HepG2 (cell line): ENCODE measurements around the gene CAND1. TPM values are rescaled to one million over a fixed set of nuclear protein-coding genes. Genes with fewer than 3 reads are reported as not detected.

Experiments used
- ATAC-seq: fragments of 200-7000 bp; cut with Tn5 transposase; 3 replicates; pipeline ENCODE4 v1.9.1; 2020; ENCODE audit warnings: mild to moderate bottlenecking, moderate library complexity
- BruUV-seq: library from RNA; stranded (reverse); fragments of 400-500 nt; replicated peaks from 2 replicates; lab custom pipeline; 2021; lab: Mats Ljungman, UMichigan
- CTCF ChIA-PET: fragments of 300-600 bp; formaldehyde crosslinking; extraction: SDS; loops from one replicate; lab custom pipeline; 2021; ENCODE audit warnings: low total read pairs, inconsistent platforms, low intra/inter-chr PET ratio; lab: Yijun Ruan, JAX
- POLR2A ChIA-PET: fragments of 350-600 bp; sonication (Branson Sonifier 250); formaldehyde crosslinking; loops from one replicate; lab custom pipeline; 2020; ENCODE audit warnings: antibody characterized with exemption, inconsistent platforms; lab: Yijun Ruan, JAX
- DNase-seq: peaks from one replicate; pipeline ENCODE4 v3.0.0-alpha.2; 2015; ENCODE audit warnings: low spot score
- FAIRE-seq: peaks from 3 replicates; lab custom pipeline; 2011; peaks lifted over from hg19 to GRCh38; lab: Jason Lieb, UNC
- H2AFZ ChIP-seq: one replicate; pipeline ENCODE4 v1.6.1; 2011; ENCODE audit warnings: low read length, inconsistent platforms
- H3K27ac ChIP-seq: fragments of 300-600 bp; 3 replicates; pipeline ENCODE4 v1.8.0; 2011; ENCODE audit warnings: mixed run types, mild to moderate bottlenecking, mixed read lengths, low read length, inconsistent platforms; ENCODE audit not compliant: insufficient read depth; ENCODE audit errors: extremely low read length
- H3K27me3 ChIP-seq, 2 experiments: fragments of 200-600 bp in 1 of 2; 2 replicates in 1 of 2; 3 replicates in 1 of 2; pipeline versions ENCODE4 v1.6.0 to v1.8.0; 2011; ENCODE audit warnings: low read length in 2 of 2, mild to moderate bottlenecking in 2 of 2, moderate library complexity in 2 of 2, inconsistent platforms in 1 of 2; ENCODE audit not compliant: insufficient read depth in 2 of 2, control insufficient read depth in 1 of 2
- H3K36me3 ChIP-seq, 2 experiments: fragments of 200-600 bp in 1 of 2; replicated peaks in 1 of 2; 2 replicates in 1 of 2; 3 replicates in 1 of 2; pipeline versions ENCODE4 v1.5.1 to v1.8.0; 2011; ENCODE audit warnings: low read length in 2 of 2, inconsistent platforms in 1 of 2; ENCODE audit not compliant: insufficient read depth in 2 of 2, control insufficient read depth in 1 of 2
- H3K4me1 ChIP-seq: 2 replicates; pipeline ENCODE4 v1.5.1; 2012; ENCODE audit warnings: low read length, inconsistent platforms; ENCODE audit not compliant: insufficient read depth
- H3K4me2 ChIP-seq: 2 replicates; pipeline ENCODE4 v1.6.0; 2011; ENCODE audit warnings: low read depth, low read length, inconsistent platforms
- H3K4me3 ChIP-seq, 3 experiments: fragments of 200-600 bp in 1 of 3; sonication (generic), shearing (Covaris generic) in 1 of 3; replicated peaks in 1 of 3; 2 replicates each; pipeline ENCODE4 v1.5.1; 2011 to 2016; ENCODE audit warnings: low read length in 3 of 3, inconsistent platforms in 2 of 3, low read depth in 2 of 3, mild to moderate bottlenecking in 2 of 3, control low read depth in 1 of 3, mixed read lengths in 1 of 3; ENCODE audit not compliant: insufficient read depth in 1 of 3
- H3K79me2 ChIP-seq: one replicate; pipeline ENCODE4 v1.6.1; 2011; ENCODE audit warnings: low read length, inconsistent platforms; ENCODE audit not compliant: insufficient read depth
- H3K9ac ChIP-seq: 2 replicates; pipeline ENCODE4 v1.6.0; 2011; ENCODE audit warnings: mild to moderate bottlenecking, low read depth, low read length, inconsistent platforms; ENCODE audit not compliant: insufficient read depth
- H3K9me3 ChIP-seq: 2 replicates; pipeline ENCODE4 v1.5.1; 2012; ENCODE audit warnings: mild to moderate bottlenecking, low read length
- H4K20me1 ChIP-seq: 2 replicates; pipeline ENCODE4 v1.6.0; 2011; ENCODE audit warnings: inconsistent platforms, mild to moderate bottlenecking, low read length, moderate library complexity; ENCODE audit not compliant: insufficient read depth
- FOXK1 ChIP-seq: sonication (generic); formaldehyde crosslinking; IDR thresholded peaks from 2 replicates; pipeline ENCODE4 v1.4.0; 2020; ENCODE audit warnings: low read depth, missing genetic modification reagents, borderline replicate concordance
- GPN1 ChIP-seq: sonication (generic); formaldehyde crosslinking; IDR thresholded peaks from 2 replicates; pipeline ENCODE4 v1.5.1; 2020; ENCODE audit warnings: missing genetic modification reagents, borderline replicate concordance
- MTF1 ChIP-seq: sonication (generic); formaldehyde crosslinking; IDR thresholded peaks from 2 replicates; pipeline ENCODE4 v1.5.0; 2020; ENCODE audit warnings: missing genetic modification reagents
- NONO ChIP-seq, 2 experiments: fragments of 450-650 bp in 1 of 2; sonication (generic) in 1 of 2; formaldehyde crosslinking in 1 of 2; IDR thresholded peaks in 1 of 2; conservative IDR thresholded peaks in 1 of 2; 2 replicates each; pipeline versions ENCODE4 v1.6.1 to v1.8.0; 2017 to 2022; ENCODE audit warnings: mild to moderate bottlenecking in 1 of 2, missing genetic modification reagents in 1 of 2, moderate library complexity in 1 of 2
- SP140L ChIP-seq: sonication (generic); formaldehyde crosslinking; IDR thresholded peaks from 2 replicates; pipeline ENCODE4 v1.4.0; 2020; ENCODE audit warnings: missing genetic modification reagents, borderline replicate concordance
- SP2 ChIP-seq: sonication (generic); formaldehyde crosslinking; IDR thresholded peaks from 2 replicates; pipeline ENCODE4 v1.5.1; 2020; ENCODE audit warnings: mild to moderate bottlenecking, missing genetic modification reagents
- ZC3H13 ChIP-seq: sonication (generic); formaldehyde crosslinking; IDR thresholded peaks from 2 replicates; pipeline ENCODE4 v1.8.1; 2023; ENCODE audit warnings: mild to moderate bottlenecking, missing genetic modification reagents, moderate library complexity
- ZNF333 ChIP-seq: sonication (generic); formaldehyde crosslinking; IDR thresholded peaks from 2 replicates; pipeline ENCODE4 v1.4.0; 2020; ENCODE audit warnings: mild to moderate bottlenecking, missing genetic modification reagents, borderline replicate concordance
- ZNF382 ChIP-seq: sonication (generic); formaldehyde crosslinking; IDR thresholded peaks from 2 replicates; pipeline ENCODE4 v1.5.0; 2020; ENCODE audit warnings: missing genetic modification reagents, mild to moderate bottlenecking, borderline replicate concordance
- ZNF432 ChIP-seq: sonication (generic); formaldehyde crosslinking; IDR thresholded peaks from 2 replicates; pipeline ENCODE4 v1.5.0; 2020; ENCODE audit warnings: missing genetic modification reagents, mild to moderate bottlenecking, borderline replicate concordance
- ZNF761 ChIP-seq: sonication (generic); formaldehyde crosslinking; conservative IDR thresholded peaks from 2 replicates; pipeline ENCODE4 v1.4.0; 2020; ENCODE audit warnings: mild to moderate bottlenecking, missing genetic modification reagents
- WGBS: methylation state at CpG from one replicate; pipeline ENCODE4 v1.1.6; 2017; ENCODE audit warnings: low lambda C conversion rate; 5-methylcytosine and 5-hydroxymethylcytosine counted together
- in situ Hi-C: cut with HindIII; loops from 2 replicates; pipeline ENCODE4 v1.10.0; 2017; ENCODE audit warnings: low pct_unique_long_range_greater_than_20kb; ENCODE audit not compliant: extremely low pct_ligation_motif_present
- intact Hi-C: fragments of 100-400 bp; cut with micrococcal nuclease; formaldehyde crosslinking; loops from one replicate; pipeline ENCODE4 v1.10.0; 2022; ENCODE audit not compliant: unreplicated experiment
- polyA plus RNA-seq, 8 experiments: library from polyadenylated mRNA; depleted of rRNA in 3 of 8; stranded (reverse) in 7 of 8; unstranded in 1 of 8; fragments of >200 nt; fragmentation: Illumina TruSeq in 4 of 8; extraction: Trizol in 4 of 8; gene quantifications; 2 replicates each; pipeline versions ENCODE4 v1.2.1 to v1.2.3, GENCODE V29; 2011 to 2016; ENCODE audit warnings: low read depth in 4 of 8, missing spikeins in 1 of 8, mixed read lengths in 1 of 8; ENCODE audit not compliant: insufficient read depth in 1 of 8
- total RNA-seq, 5 experiments: library from RNA; depleted of rRNA; stranded (reverse); fragments of >200 nt; fragmentation: Illumina TruSeq; extraction: Trizol; gene quantifications; 2 replicates each; pipeline ENCODE4 v1.2.3, GENCODE V29; 2016; ENCODE audit warnings: low read depth in 1 of 5
- TF ChIP-seq, protein P1 (sequence below): sonication (generic); formaldehyde crosslinking; conservative IDR thresholded peaks from 2 replicates; pipeline ENCODE4 v1.5.0; 2020; ENCODE audit warnings: missing genetic modification reagents

Gene CAND1
- total and polyA plus RNA-seq, 2 of the 13 experiments (the other 11 are each of a cell fraction or from before 2014, with no cell fraction given), result 56.2 to 138 TPM

DNA sequence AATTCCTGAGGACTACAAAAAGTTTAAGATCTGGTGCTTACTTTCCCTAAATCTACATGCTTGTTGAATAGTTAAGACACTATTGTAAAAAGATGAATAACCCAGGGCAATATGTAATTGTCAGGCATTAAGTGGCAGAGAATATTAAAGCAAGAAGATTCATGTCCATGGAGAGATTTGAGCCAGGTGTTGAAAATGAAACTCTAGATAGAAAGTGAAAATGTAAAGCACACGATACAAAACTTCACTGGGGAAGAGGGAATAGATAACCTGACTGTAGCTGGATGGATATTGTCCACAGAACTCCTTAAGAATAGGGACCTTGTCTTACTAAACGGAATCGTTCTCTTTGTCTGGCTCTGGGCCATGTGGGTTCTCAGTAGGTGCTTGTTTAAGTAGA, 5.0 kb downstream of the CAND1 start:
- POLR2A ChIA-PET, result no interaction called here
- H3K9me3 ChIP-seq, result no peaks in the 10 kb centered on the region
- H4K20me1 ChIP-seq, result peaks cover 65% of the 10 kb centered on the region
- H3K36me3 ChIP-seq, result peaks cover 0 to 4% of the 10 kb centered on the region in 2 experiments; a peak in 2 of 5 replicates
- BruUV-seq, result no TSS peak
- H3K4me3 ChIP-seq, result no peak overlapping the region
- H2AFZ ChIP-seq, result no peak overlapping the region
- 71% methylated on average over 3 of the region's 3 CpGs for WGBS
- TF ChIP-seq GPN1 (CRISPR knock-in tag) (no peak), ZNF432 (CRISPR knock-in tag) (no peak), SP140L (CRISPR knock-in tag) (no peak)
- in situ Hi-C loops, result no loop called here
- intact Hi-C loops, result no loop called here
- H3K4me2 ChIP-seq, result 0 out of 2 replicates have a peak overlapping the region, but pooled peaks have one; percentile 7
- CTCF ChIA-PET, result no interaction called here
- no peak for DNase-seq
- FAIRE-seq, result no peak
- ATAC-seq, result no peak
- no peaks in the 10 kb centered on the region; a peak in 1 of 5 replicates for H3K27me3 ChIP-seq
- no peak overlapping the region for H3K9ac ChIP-seq
- peaks cover 52% of the 10 kb centered on the region for H3K4me1 ChIP-seq
- peaks cover 97% of the 10 kb centered on the region for H3K79me2 ChIP-seq
- no peak overlapping the region for H3K27ac ChIP-seq

- H3K9me3 ChIP-seq, result no peaks in the 10 kb centered on the region
- no peak for FAIRE-seq
- H3K79me2 ChIP-seq, result peaks cover 100% of the 10 kb centered on the region
- ChIA-PET CTCF (no interaction called here), POLR2A (no interaction called here)
- intact Hi-C loops, result loop anchor here (1.0 kb wide), 1 partner anchor 10 kb away; no protein-coding TSS in a partner anchor
- BruUV-seq, result no TSS peak
- peaks cover 52% of the 10 kb centered on the region for H3K4me1 ChIP-seq
- H3K4me2 ChIP-seq, result no peak overlapping the region
- peak overlapping the region; percentile 7 for H3K27ac ChIP-seq
- no peak overlapping the region for H3K9ac ChIP-seq
- DNase-seq, result peak; percentile 46
- WGBS, result 31% methylated on average over 6 of the region's 6 CpGs
- no peak overlapping the region for H3K4me3 ChIP-seq
- ATAC-seq, result peak; percentile 95
- H3K36me3 ChIP-seq, result peaks cover 0 to 4% of the 10 kb centered on the region in 2 experiments; a peak in 2 of 5 replicates
- H2AFZ ChIP-seq, result no peak overlapping the region
- H4K20me1 ChIP-seq, result peaks cover 69% of the 10 kb centered on the region
- no peaks in the 10 kb centered on the region; a peak in 1 of 5 replicates for H3K27me3 ChIP-seq
- in situ Hi-C loops, result no loop called here
- no peak for TF ChIP-seq ZC3H13 (CRISPR knock-in tag)
- 0 out of 2 replicates have a peak, but pooled peaks have one; percentile 26 for TF ChIP-seq FOXK1 (CRISPR knock-in tag)
- no peak for TF ChIP-seq ZNF761 (CRISPR knock-in tag)
- TF ChIP-seq, protein P1, sequence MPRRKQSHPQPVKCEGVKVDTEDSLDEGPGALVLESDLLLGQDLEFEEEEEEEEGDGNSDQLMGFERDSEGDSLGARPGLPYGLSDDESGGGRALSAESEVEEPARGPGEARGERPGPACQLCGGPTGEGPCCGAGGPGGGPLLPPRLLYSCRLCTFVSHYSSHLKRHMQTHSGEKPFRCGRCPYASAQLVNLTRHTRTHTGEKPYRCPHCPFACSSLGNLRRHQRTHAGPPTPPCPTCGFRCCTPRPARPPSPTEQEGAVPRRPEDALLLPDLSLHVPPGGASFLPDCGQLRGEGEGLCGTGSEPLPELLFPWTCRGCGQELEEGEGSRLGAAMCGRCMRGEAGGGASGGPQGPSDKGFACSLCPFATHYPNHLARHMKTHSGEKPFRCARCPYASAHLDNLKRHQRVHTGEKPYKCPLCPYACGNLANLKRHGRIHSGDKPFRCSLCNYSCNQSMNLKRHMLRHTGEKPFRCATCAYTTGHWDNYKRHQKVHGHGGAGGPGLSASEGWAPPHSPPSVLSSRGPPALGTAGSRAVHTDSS (CRISPR knock-in tag), result no peak
- TF ChIP-seq NONO (IDR thresholded peaks at IDR 0.05), result no peak
- TF ChIP-seq NONO (CRISPR knock-in tag; conservative IDR thresholded peaks at IDR 0.05), result no peak
- no peak for TF ChIP-seq ZNF333
- TF ChIP-seq SP2, result no peak
- TF ChIP-seq ZNF382 (CRISPR knock-in tag), result no peak
- no peak for TF ChIP-seq MTF1
Measured at GRCh38 chr12:67275380-67275913, 6.3 kb downstream of the CAND1 start.
